GM18505 (cell line): Measurements from ENCODE around the gene KIF12.

Experiments
- ATAC-seq: cut with Tn5 transposase; IDR thresholded peaks from one replicate; pipeline ENCODE4 v1.9.1; 2021; ENCODE audit not compliant: unreplicated experiment
- POLR2A ChIP-seq: IDR thresholded peaks from 4 replicates; pipeline ENCODE4 v1.6.1; 2011; ENCODE audit warnings: borderline replicate concordance; ENCODE audit not compliant: insufficient read depth, insufficient read length; ENCODE audit errors: extremely low read depth

KIF12 gene

DNA sequence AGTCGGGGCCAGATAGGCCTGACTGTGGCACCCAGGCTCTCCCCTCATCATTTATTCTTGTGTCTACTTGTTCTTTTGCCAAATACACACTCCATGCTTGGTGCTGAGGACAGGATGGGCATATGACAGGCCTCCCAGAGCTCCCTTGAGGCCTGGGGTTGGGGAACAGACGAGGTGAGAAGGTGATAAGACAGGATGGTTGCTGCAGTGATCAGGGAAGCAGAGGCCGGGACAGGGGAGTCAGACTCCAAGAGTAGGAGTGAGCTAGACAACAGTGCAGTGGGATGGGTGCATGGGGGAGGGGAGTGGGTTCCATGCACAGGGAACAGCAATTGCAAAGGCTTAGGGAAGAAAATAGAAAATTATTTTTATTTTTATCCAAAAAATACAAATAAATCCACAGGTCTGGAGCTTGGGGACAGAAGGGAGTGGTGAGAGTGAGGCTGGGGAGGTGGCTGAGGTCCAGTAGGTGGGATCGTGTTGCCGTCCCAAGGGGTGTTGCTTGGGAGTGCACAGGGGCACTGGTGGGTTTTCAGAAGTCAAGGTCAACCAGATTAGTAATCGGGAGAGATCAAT lies 17.6 kb downstream of the KIF12 start:
- no peak for ATAC-seq
- no peak for TF ChIP-seq POLR2A

GRCh38 chr9:114080773-114081440 lies 18.2 kb downstream of the KIF12 start:
- ATAC-seq, result no peak
- TF ChIP-seq POLR2A, result no peak

DNA sequence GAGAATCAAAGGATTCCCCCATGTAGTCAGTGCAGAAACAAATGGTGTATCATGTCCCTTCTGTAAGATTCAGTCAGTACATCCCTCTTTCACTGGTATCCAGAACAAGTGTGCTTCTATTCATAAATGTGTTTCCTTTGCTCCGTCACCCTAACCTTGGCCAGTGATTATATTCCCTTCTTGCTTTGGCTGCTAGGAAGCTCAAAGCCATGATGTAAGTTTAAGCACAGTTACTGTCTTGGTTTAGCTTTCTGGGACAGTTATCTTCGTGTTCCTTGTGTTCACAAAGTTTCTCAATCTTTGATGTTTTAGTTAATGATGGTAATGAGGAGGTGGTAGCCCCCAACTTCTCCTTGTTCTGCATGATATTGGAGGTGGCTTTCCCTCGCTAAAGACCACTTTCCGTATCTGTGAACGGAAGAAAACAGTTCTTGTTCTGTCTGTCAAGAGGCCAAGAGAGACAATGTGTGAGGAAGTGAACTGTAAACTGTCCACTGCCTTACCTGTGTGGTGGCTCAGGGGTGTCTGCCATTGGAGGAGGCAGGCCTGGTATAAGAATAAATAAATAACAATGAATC lies 18.8 kb downstream of the KIF12 start:
- no peak for TF ChIP-seq POLR2A
- ATAC-seq, result no peak

- ATAC-seq, result no peak
- TF ChIP-seq POLR2A, result no peak
Measured at GRCh38 chr9:114078781-114079156, 20.3 kb downstream of the KIF12 start.

DNA sequence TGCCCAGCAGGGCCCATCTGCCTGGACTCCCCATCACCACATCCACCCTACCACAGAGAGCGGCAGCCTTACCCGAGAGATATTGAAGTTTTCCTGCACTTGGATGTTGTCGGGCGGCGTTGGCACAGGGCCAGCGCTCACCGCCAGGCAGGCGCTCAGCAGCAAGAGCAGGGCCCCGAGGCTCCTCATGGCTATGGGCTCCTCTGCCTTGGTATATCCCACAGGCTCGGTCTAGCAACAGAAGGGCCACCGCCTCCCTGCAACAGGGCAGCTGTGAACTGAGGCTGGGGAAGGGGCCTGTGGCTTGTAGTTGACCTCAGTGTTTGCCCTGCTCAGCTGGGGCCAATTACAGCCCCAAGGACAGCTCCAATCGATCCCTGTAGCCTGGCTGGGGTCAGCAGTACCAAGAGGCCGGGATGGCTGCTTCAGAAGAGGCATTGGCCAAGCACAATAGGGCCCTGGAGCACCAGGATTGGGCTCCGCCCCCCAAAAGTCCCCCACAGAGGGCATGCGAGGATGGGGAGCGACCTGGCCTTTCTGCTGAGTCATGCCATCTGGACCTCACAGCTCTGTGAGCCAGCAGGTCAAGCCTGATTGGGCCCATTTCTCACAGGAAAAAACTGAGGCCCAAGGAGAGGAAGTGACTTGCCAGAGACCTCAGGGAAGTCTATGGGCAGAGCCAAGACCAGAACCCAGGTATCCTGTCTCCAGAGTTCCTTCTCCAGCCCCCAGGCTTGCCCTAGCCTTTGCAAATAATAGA lies 20.9 kb downstream of the KIF12 start, which contains the start of gene AMBP:
Gene AMBP, minus strand, starts transcription at position 280 of the 760 bp plus-strand sequence. Its CDS starts 91 bp downstream, at position 189.
- ATAC-seq, result no peak
- no peak for TF ChIP-seq POLR2A

- no peak for ATAC-seq
- TF ChIP-seq POLR2A, result no peak
Measured at GRCh38 chr9:114077162-114077837, 21.8 kb downstream of the KIF12 start.

DNA sequence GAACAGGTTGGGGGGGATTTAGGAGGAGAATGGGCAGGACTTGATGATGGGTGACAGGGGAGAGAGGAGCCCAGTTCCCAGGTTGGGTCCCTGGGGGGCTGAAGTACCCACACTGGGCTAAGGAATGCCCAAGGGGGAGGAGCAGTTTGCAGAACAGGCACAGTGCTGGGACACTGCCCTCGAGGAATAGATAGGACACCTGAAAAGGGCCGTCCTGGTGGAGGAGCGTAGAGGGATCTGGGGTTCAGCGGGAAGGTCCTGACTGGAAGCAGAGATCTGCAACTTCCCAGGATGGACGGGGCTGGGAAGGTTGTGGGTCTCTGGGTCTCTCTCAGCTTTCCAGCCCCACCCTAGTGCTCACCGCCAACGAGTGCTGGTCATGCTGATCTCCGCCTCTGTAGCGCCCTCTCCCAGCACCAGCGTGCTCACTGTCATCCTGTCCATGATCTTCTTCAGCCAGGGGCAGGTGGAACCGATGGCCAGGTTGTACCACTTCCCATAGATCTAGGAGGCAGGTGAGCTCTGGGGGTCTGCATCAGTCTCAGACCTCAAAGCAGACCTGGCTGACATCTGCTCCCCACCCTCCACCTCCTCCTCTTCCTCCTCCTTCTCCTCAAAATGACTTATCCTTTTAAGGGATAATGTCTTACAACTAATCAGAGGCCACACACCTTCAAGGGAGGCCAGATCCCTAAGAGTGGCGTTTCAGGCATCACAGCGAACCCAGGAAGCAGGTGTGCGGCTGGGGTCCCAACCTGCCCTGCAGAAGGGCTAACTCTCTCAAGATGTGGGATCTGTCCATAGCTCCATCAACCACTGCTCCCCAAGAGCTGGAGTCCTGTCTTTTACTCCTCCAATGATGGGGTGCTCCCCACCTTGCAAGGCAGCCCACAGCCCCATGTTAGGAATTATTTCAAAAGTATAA lies 22.6 kb downstream of the KIF12 start:
- ATAC-seq, result no peak
- no peak for TF ChIP-seq POLR2A

- no peak for TF ChIP-seq POLR2A
- no peak for ATAC-seq
Measured at GRCh38 chr9:114075602-114076001, 23.5 kb downstream of the KIF12 start.

- TF ChIP-seq POLR2A, result no peak
- no peak for ATAC-seq
Measured at GRCh38 chr9:114072184-114073140, 26.6 kb downstream of the KIF12 start.

DNA sequence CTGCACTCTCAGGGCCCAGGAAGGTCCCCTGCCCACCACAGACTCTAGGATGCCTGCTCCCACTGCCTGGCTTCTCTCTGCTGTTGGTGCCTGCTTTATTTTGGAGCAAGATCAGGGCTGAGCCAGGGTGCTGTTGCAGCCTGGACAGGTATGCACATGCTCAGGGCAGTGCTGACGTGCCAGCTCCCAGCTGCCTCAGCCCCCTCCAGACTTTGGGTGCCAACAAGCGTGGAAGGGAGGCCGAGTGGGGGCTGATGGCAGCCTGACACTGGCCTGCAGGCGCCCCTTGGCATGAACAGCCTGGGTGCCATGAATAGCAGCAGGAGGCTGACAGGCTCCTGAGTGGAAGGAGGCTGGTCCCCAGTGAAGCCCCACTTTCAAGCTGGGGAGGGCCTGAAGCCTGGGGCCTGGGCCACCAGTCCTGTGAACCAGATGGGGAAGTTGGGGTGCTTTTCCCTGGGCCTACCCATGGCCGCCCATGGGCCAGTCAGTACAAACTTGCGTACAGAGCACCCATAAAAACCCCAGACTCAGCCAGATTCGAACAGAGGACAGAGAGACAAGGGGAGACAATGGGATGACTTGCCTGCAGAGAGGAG lies 27.8 kb downstream of the KIF12 start:
- no peak for TF ChIP-seq POLR2A
- no peak for ATAC-seq
